Testis (tissue), 2 donors: Measurements from ENCODE around the gene TCIRG1.

Source experiments
- POLR2A ChIP-seq: fragments of 450-650 bp; IDR thresholded peaks from one replicate; pipeline ENCODE4 v1.6.1; 2017; ENCODE audit warnings: antibody characterized with exemption, mild to moderate bottlenecking, moderate library complexity
- TF ChIP-seq, protein P1 (sequence below), 3 experiments: fragments of 450-650 bp in 2 of 3; fragments of 200-600 bp in 1 of 3; sonication (generic) in 1 of 3; IDR thresholded peaks; one replicate each; pipeline ENCODE4 v1.5.1; 2016 to 2019; ENCODE audit warnings: antibody characterized with exemption in 3 of 3, mild to moderate bottlenecking in 2 of 3, moderate library complexity in 1 of 3

DNA sequence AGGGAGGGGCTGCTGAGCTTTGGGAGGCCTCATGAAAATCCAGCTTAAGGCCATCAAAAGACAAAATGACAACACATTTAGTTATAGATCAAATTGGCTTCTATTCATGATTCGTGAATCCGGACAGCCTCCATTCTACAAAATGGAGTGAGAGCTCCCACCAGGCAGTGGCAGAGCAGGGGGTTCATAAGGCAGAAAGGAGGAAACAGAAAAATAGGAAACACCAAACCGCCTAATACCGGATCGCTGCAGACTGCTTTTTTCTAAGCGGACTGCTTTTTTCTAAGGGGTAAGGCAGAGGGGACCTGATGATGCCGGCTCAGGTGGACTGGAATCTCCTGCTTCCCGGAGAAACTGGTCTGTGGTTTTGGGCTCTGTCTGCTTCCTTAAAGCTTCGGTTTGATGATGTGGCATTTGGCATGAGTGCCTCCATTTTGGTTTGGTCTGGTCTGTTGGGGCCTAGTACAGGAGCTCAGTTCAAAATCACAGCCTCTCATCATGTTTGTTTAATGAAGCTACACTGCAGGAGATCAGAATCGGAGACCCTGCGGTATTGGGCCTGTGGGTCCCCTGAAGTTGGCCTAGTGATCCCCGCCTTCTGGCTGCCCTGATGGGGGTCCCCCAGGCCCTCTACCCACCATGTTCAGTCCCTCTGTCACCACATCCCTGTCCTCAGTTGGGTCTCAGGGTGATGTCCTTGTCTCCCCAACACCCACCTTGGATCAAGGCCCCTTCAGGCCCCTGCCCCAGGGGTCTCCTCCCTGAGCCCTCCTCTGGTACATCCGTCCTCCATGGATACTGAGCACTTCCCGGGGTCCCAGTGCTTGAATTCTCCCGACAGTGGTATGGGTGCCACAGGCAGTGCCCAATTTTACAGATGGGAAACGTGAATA lies 27.5 kb upstream of the TCIRG1 start:
- TF ChIP-seq, protein P1, sequence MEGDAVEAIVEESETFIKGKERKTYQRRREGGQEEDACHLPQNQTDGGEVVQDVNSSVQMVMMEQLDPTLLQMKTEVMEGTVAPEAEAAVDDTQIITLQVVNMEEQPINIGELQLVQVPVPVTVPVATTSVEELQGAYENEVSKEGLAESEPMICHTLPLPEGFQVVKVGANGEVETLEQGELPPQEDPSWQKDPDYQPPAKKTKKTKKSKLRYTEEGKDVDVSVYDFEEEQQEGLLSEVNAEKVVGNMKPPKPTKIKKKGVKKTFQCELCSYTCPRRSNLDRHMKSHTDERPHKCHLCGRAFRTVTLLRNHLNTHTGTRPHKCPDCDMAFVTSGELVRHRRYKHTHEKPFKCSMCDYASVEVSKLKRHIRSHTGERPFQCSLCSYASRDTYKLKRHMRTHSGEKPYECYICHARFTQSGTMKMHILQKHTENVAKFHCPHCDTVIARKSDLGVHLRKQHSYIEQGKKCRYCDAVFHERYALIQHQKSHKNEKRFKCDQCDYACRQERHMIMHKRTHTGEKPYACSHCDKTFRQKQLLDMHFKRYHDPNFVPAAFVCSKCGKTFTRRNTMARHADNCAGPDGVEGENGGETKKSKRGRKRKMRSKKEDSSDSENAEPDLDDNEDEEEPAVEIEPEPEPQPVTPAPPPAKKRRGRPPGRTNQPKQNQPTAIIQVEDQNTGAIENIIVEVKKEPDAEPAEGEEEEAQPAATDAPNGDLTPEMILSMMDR (IDR thresholded peaks at IDR 0.05): no peak
- TF ChIP-seq POLR2A: no peak
